K562 (cell line): ENCODE data around the gene MORC4. TPM values are rescaled to one million over a fixed set of nuclear protein-coding genes. Genes with fewer than 3 reads are reported as not detected.

Source experiments
- ATAC-seq: fragments of 200-7000 bp; cut with Tn5 transposase; 3 replicates; pipeline ENCODE4 v1.9.1; 2020; ENCODE audit warnings: moderate library complexity
- BruUV-seq: library from RNA; stranded (reverse); fragments of 400-500 nt; replicated peaks from 2 replicates; lab custom pipeline; 2021; lab: Mats Ljungman, UMichigan
- CTCF ChIA-PET: fragments of 300-600 bp; formaldehyde crosslinking; extraction: SDS; loops from one replicate; lab custom pipeline; 2021; ENCODE audit warnings: low intra/inter-chr PET ratio; lab: Yijun Ruan, JAX
- POLR2A ChIA-PET: fragments of 300-600, 350-650 bp; sonication (Branson Sonifier 250); formaldehyde crosslinking; extraction: SDS; loops from one replicate; lab custom pipeline; 2021; ENCODE audit warnings: antibody characterized with exemption, inconsistent platforms; lab: Yijun Ruan, JAX
- DNase-seq, 4 experiments: peaks; one replicate each; pipeline versions ENCODE4 v3.0.0 to v3.0.0-alpha.2; 2011 to 2018; ENCODE audit warnings: low spot score in 3 of 4, mixed read lengths in 3 of 4; ENCODE audit errors: extremely low read depth in 1 of 4
- FAIRE-seq: peaks from 2 replicates; lab custom pipeline; 2011; peaks lifted over from hg19 to GRCh38; lab: Jason Lieb, UNC
- H2AFZ ChIP-seq: 2 replicates; pipeline ENCODE4 v1.6.0; 2011; ENCODE audit warnings: low read depth, low read length, control low read depth, inconsistent platforms
- H3K27ac ChIP-seq: fragments of 200-600 bp; 3 replicates; pipeline ENCODE4 v1.8.0; 2011; ENCODE audit warnings: low read depth, mild to moderate bottlenecking, control low read depth, inconsistent platforms, low read length, moderate library complexity, mixed read lengths; ENCODE audit errors: extremely low read depth
- H3K27me3 ChIP-seq, 2 experiments: fragments of 300-600 bp in 1 of 2; 2 replicates in 1 of 2; 3 replicates in 1 of 2; pipeline versions ENCODE4 v1.6.0 to v1.8.0; 2011; ENCODE audit warnings: inconsistent platforms in 2 of 2, low read length in 2 of 2, mild to moderate bottlenecking in 1 of 2, mixed read lengths in 1 of 2, moderate library complexity in 1 of 2; ENCODE audit not compliant: control insufficient read depth in 2 of 2, insufficient read depth in 2 of 2
- H3K36me3 ChIP-seq: fragments of 300-600 bp; 3 replicates; pipeline ENCODE4 v1.8.0; 2011; ENCODE audit warnings: mild to moderate bottlenecking, low read length, inconsistent platforms; ENCODE audit not compliant: control insufficient read depth, insufficient read depth
- H3K4me1 ChIP-seq, 2 experiments: fragments of 200-600 bp in 1 of 2; replicated peaks in 1 of 2; 2 replicates in 1 of 2; 3 replicates in 1 of 2; pipeline versions ENCODE4 v1.5.1 to v1.8.0; 2011; ENCODE audit warnings: inconsistent platforms in 2 of 2, low read length in 2 of 2, mild to moderate bottlenecking in 1 of 2, mixed read lengths in 1 of 2, moderate library complexity in 1 of 2; ENCODE audit not compliant: control insufficient read depth in 2 of 2, insufficient read depth in 2 of 2
- H3K4me2 ChIP-seq: 2 replicates; pipeline ENCODE4 v1.6.1; 2011; ENCODE audit warnings: low read length, control low read depth, inconsistent platforms, mixed read lengths; ENCODE audit not compliant: insufficient read depth
- H3K4me3 ChIP-seq: fragments of 200-600 bp; sonication (generic), shearing (Covaris generic); 2 replicates; pipeline ENCODE4 v1.5.1; 2016; ENCODE audit warnings: control low read depth, inconsistent platforms
- H3K79me2 ChIP-seq: fragments of 200-600 bp; 3 replicates; pipeline ENCODE4 v1.8.0; 2011; ENCODE audit warnings: low read length, inconsistent platforms; ENCODE audit not compliant: control insufficient read depth, insufficient read depth
- H3K9ac ChIP-seq, 2 experiments: 2 replicates each; pipeline versions ENCODE4 v1.6.0 to v1.6.1; 2011; ENCODE audit warnings: low read depth in 2 of 2, low read length in 2 of 2, control low read depth in 1 of 2, inconsistent platforms in 1 of 2, mild to moderate bottlenecking in 1 of 2, mixed read lengths in 1 of 2; ENCODE audit not compliant: insufficient read depth in 1 of 2
- H3K9me1 ChIP-seq: one replicate; pipeline ENCODE4 v1.6.0; 2011; ENCODE audit warnings: inconsistent platforms, mild to moderate bottlenecking, low read length, moderate library complexity; ENCODE audit not compliant: control insufficient read depth, insufficient read depth
- H3K9me3 ChIP-seq: replicated peaks from 2 replicates; pipeline ENCODE4 v1.5.1; 2011; ENCODE audit warnings: low read depth, low read length, inconsistent platforms; ENCODE audit not compliant: control insufficient read depth, insufficient read depth
- H4K20me1 ChIP-seq: replicated peaks from 2 replicates; pipeline ENCODE4 v1.6.1; 2011; ENCODE audit warnings: low read length, inconsistent platforms, mixed read lengths; ENCODE audit not compliant: control insufficient read depth, insufficient read depth
- NFATC3 ChIP-seq: fragments of 450-650 bp; IDR thresholded peaks from 2 replicates; pipeline ENCODE4 v1.6.1; 2017; ENCODE audit warnings: mild to moderate bottlenecking
- RBFOX2 ChIP-seq: fragments of 200-400 bp; formaldehyde crosslinking; IDR thresholded peaks from 2 replicates; pipeline ENCODE4 v1.6.1; 2017; ENCODE audit warnings: low read depth, mild to moderate bottlenecking, low read length, moderate library complexity
- SLC30A9 ChIP-seq: fragments of 250-450 bp; sonication (Bioruptor Pico); IDR thresholded peaks from 2 replicates; pipeline ENCODE4 v1.8.0; 2022; ENCODE audit warnings: mild to moderate bottlenecking, moderate library complexity
- SPI1 ChIP-seq: IDR thresholded peaks from 2 replicates; pipeline ENCODE4 v1.6.1; 2011; ENCODE audit warnings: low read depth, low read length, control low read depth, borderline replicate concordance
- TRIM28 ChIP-seq: fragments of 450-650 bp; IDR thresholded peaks from 2 replicates; pipeline ENCODE4 v1.6.1; 2017
- WGBS: fragments of 100-300 bp; shearing (Covaris generic); methylation state at CpG from one replicate; pipeline ENCODE4 v1.1.6; 2016; ENCODE audit warnings: low coverage, mixed read lengths; ENCODE audit not compliant: insufficient coverage; ENCODE audit errors: missing lambda C conversion rate; 5-methylcytosine and 5-hydroxymethylcytosine counted together
- in situ Hi-C: fragments of 300-500 bp; cut with MboI; formaldehyde crosslinking; loops from 4 replicates; pipeline ENCODE4 v1.15.0; 2018; ENCODE audit warnings: inconsistent platforms, mixed read lengths
- intact Hi-C: fragments of 100-400 bp; cut with micrococcal nuclease; formaldehyde crosslinking; loops from 2 replicates; pipeline ENCODE4 v1.14.2; 2022
- polyA plus RNA-seq, 8 experiments: library from polyadenylated mRNA; depleted of rRNA in 4 of 8; stranded (reverse) in 5 of 8; unstranded in 3 of 8; fragments of >200 nt; fragmentation: Nextera tagmentation in 2 of 8; fragmentation: Illumina TruSeq in 1 of 8; extraction: Ambion mirVana in 2 of 8; extraction: Trizol in 1 of 8; gene quantifications; 2 replicates each; pipeline versions ENCODE4 v1.2.1 to v1.2.3, GENCODE V29; 2011 to 2014; ENCODE audit warnings: inconsistent platforms in 1 of 8, missing spikeins in 1 of 8
- total RNA-seq, 7 experiments: library from RNA; depleted of rRNA in 6 of 7; stranded (reverse); fragments of >200 nt in 6 of 7; fragmentation: Illumina TruSeq in 2 of 7; extraction: Trizol in 2 of 7; gene quantifications; 2 replicates each; pipeline versions ENCODE4 v1.2.1 to v1.2.3, GENCODE V29; 2011 to 2021; ENCODE audit warnings: low replicate concordance in 1 of 7

Gene MORC4
- total and polyA plus RNA-seq, 9 of the 15 experiments (the other 6 are each of a cell fraction or from before 2014, with no cell fraction given): 0.04 to 0.53 (median 0.18) TPM

- no peak for ATAC-seq
- Histone ChIP-seq H3K4me3 (no peak overlapping the region), H3K4me1 (no peaks in the 10 kb centered on the region), H3K27ac (no peak overlapping the region), H3K79me2 (no peaks in the 10 kb centered on the region), H3K36me3 (no peaks in the 10 kb centered on the region), H2AFZ (no peak overlapping the region), H3K4me2 (no peak overlapping the region), H3K27me3 (no peaks in the 10 kb centered on the region), H3K9ac (no peak overlapping the region), H3K9me3 (no peaks in the 10 kb centered on the region), H3K9me1 (no peaks in the 10 kb centered on the region), H4K20me1 (no peaks in the 10 kb centered on the region)
- ChIA-PET CTCF (interaction anchor here (0.8 to 0.9 kb wide), 2 partner anchors 54 to 58 kb away, joined by 3 read pairs; no protein-coding TSS in a partner anchor), POLR2A (no interaction called here)
- no peak for FAIRE-seq
- no peak for DNase-seq
- TF ChIP-seq SLC30A9 (no peak), TRIM28 (no peak)
- no TSS peak for BruUV-seq
- intact Hi-C loops: loop anchor here (2.0 kb wide), 1 partner anchor 58 kb away; no protein-coding TSS in a partner anchor
- WGBS: 0% methylated on average over 2 of the region's 2 CpGs
- in situ Hi-C loops: no loop called here
These were observed 47.5 kb downstream of the MORC4 start for GRCh38 chrX:106952538-106952937.

GRCh38 chrX:106952089-106952488 is 47.9 kb downstream of the MORC4 start:
- H3K4me3 ChIP-seq: no peak overlapping the region
- no peaks in the 10 kb centered on the region for H3K27me3 ChIP-seq
- no peak for FAIRE-seq
- ChIA-PET CTCF (no interaction called here), POLR2A (no interaction called here)
- H3K9me1 ChIP-seq: no peaks in the 10 kb centered on the region
- no peak overlapping the region for H3K4me2 ChIP-seq
- no peaks in the 10 kb centered on the region for H3K36me3 ChIP-seq
- 0% methylated on average over 3 of the region's 3 CpGs for WGBS
- no peaks in the 10 kb centered on the region for H3K9me3 ChIP-seq
- no peak overlapping the region for H3K9ac ChIP-seq
- no peak overlapping the region for H2AFZ ChIP-seq
- TF ChIP-seq RBFOX2 (no peak), SPI1 (no peak), NFATC3 (no peak)
- TF ChIP-seq, all 486 proteins: peak for 0
- Histone ChIP-seq H3K4me1 (no peaks in the 10 kb centered on the region), H3K27ac (no peak overlapping the region), H3K79me2 (no peaks in the 10 kb centered on the region), H4K20me1 (no peaks in the 10 kb centered on the region)
- in situ Hi-C loops: no loop called here
- intact Hi-C loops: loop anchor here (2.0 kb wide), 1 partner anchor 57 kb away; no protein-coding TSS in a partner anchor
- ATAC-seq (no peak), DNase-seq (no peak)
- BruUV-seq: no TSS peak
